Lower leg skin (tissue), 3 donors: ENCODE data around the gene GTF3C4.

Experiments used
- POLR2A ChIP-seq, 2 donors: fragments of 450-650 bp; IDR thresholded peaks; one replicate each; pipeline ENCODE4 v1.6.1; 2016 to 2017; ENCODE audit warnings: antibody characterized with exemption in 2 of 2, mild to moderate bottlenecking in 1 of 2, moderate library complexity in 1 of 2
- TF ChIP-seq, protein P1 (sequence below), 3 donors: fragments of 450-650 bp; IDR thresholded peaks; one replicate each; pipeline ENCODE4 v1.5.1; 2016; ENCODE audit warnings: antibody characterized with exemption in 3 of 3, mild to moderate bottlenecking in 3 of 3, moderate library complexity in 2 of 3

DNA sequence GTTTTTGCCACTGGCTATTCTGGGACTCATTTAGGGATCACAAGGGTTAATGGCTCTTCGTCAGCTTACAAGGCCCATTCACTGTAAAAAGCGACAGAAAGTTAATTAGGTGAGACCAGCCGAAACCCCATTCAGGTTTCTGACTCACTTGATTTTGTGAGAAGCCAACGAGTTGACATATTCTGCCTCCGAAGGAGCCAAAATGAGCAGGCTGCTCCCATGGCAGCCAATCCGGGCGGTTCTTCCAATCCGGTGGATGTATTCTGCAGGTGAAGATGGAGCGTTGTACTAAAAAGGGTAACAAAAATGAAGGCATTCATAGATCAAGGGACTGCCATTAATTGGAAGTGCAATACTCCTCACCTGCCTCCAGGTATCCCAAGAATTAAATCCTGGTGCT lies 40.1 kb upstream of the GTF3C4 start:
- TF ChIP-seq, protein P1, sequence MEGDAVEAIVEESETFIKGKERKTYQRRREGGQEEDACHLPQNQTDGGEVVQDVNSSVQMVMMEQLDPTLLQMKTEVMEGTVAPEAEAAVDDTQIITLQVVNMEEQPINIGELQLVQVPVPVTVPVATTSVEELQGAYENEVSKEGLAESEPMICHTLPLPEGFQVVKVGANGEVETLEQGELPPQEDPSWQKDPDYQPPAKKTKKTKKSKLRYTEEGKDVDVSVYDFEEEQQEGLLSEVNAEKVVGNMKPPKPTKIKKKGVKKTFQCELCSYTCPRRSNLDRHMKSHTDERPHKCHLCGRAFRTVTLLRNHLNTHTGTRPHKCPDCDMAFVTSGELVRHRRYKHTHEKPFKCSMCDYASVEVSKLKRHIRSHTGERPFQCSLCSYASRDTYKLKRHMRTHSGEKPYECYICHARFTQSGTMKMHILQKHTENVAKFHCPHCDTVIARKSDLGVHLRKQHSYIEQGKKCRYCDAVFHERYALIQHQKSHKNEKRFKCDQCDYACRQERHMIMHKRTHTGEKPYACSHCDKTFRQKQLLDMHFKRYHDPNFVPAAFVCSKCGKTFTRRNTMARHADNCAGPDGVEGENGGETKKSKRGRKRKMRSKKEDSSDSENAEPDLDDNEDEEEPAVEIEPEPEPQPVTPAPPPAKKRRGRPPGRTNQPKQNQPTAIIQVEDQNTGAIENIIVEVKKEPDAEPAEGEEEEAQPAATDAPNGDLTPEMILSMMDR (IDR thresholded peaks at IDR 0.05), result no peak
- no peak for TF ChIP-seq POLR2A (IDR thresholded peaks at IDR 0.05)
